Activated gamma-delta T cell (primary cell): Measurements from ENCODE around the gene OR13C5.

Source experiments
- DNase-seq: peaks from one replicate; lab custom pipeline; 2025; lab: John Stamatoyannopoulos, UW

The OR13C5 gene

DNA sequence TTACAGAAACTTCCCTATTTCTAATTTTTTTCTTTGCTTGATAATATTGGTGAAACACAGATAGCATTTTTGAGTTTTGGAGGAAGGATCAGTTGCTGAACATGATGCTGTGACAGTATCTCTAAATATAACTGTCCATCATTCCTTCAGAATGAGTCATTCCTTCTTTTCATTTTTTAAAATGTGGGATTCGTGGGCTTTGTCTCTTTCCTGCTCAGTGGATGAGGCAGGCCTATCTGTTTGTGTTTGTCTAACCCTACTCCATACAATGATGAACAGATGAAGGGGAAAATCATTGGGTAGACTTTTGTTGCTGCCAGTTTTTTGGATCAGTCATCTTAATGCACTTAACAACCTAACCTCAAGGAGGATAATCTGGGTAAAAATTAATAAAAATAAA is 46.0 kb downstream of the OR13C5 start:
- DNase-seq = no peak
